ENCODE data around the gene FCHSD2.

FCHSD2 gene

GRCh38 chr11:73018856-73019255 lies 123.3 kb downstream of the FCHSD2 start:
- DNase-seq (ENCODE audit: extremely low spot score): no peak
- POLR2A ChIA-PET: no interaction called here
- TF ChIP-seq CTCF (IDR thresholded peaks at IDR 0.05; ENCODE audit: control extremely low read depth, extremely low read depth, low read depth, missing control alignments): no peak
- CTCF ChIA-PET: interaction anchor here (1.3 kb wide), 1 partner anchor 14 kb away, joined by 3 read pairs; no protein-coding TSS in a partner anchor

GRCh38 chr11:73017024-73017751 lies 124.9 kb downstream of the FCHSD2 start:
- CTCF ChIA-PET: interaction anchor here (0.9 to 1.3 kb wide), 3 partner anchors 30 to 286 kb away, joined by 3 to 4 read pairs (median 3); no protein-coding TSS in a partner anchor
- no peak for DNase-seq (ENCODE audit: extremely low spot score)
- POLR2A ChIA-PET: no interaction called here
- no peak for TF ChIP-seq CTCF (IDR thresholded peaks at IDR 0.05; ENCODE audit: control extremely low read depth, extremely low read depth, low read depth, missing control alignments)

- CTCF ChIA-PET: interaction anchor here (1.3 kb wide), 1 partner anchor 30 kb away, joined by 3 read pairs; no protein-coding TSS in a partner anchor
- no peak for DNase-seq (ENCODE audit: extremely low spot score)
- POLR2A ChIA-PET: no interaction called here
- no peak for TF ChIP-seq CTCF (IDR thresholded peaks at IDR 0.05; ENCODE audit: control extremely low read depth, extremely low read depth, low read depth, missing control alignments)
Observed at GRCh38 chr11:73013021-73013420, 129.1 kb downstream of the FCHSD2 start.

GRCh38 chr11:73012121-73012863 lies 129.8 kb downstream of the FCHSD2 start:
- ChIA-PET CTCF (interaction anchor here (1.3 kb wide), 1 partner anchor 29 kb away, joined by 3 read pairs; no protein-coding TSS in a partner anchor), POLR2A (no interaction called here)
- TF ChIP-seq CTCF (IDR thresholded peaks at IDR 0.05; ENCODE audit: control extremely low read depth, extremely low read depth, low read depth, missing control alignments): no peak
- DNase-seq (ENCODE audit: extremely low spot score): no peak

GRCh38 chr11:73011126-73011817 lies 130.8 kb downstream of the FCHSD2 start:
- CTCF ChIA-PET: interaction anchor here (1.5 kb wide), 1 partner anchor 14 kb away, joined by 3 read pairs; no protein-coding TSS in a partner anchor
- no peak for DNase-seq (ENCODE audit: extremely low spot score)
- no peak for TF ChIP-seq CTCF (IDR thresholded peaks at IDR 0.05; ENCODE audit: control extremely low read depth, extremely low read depth, low read depth, missing control alignments)
- POLR2A ChIA-PET: no interaction called here

GRCh38 chr11:73009972-73010371 lies 132.1 kb downstream of the FCHSD2 start:
- ChIA-PET POLR2A (no interaction called here), CTCF (interaction anchor here (1.1 to 1.5 kb wide), 2 partner anchors 15 to 132 kb away, joined by 3 read pairs; partner anchors contain the start of gene FCHSD2)
- no peak for DNase-seq (ENCODE audit: extremely low spot score)
- no peak for TF ChIP-seq CTCF (IDR thresholded peaks at IDR 0.05; ENCODE audit: control extremely low read depth, extremely low read depth, low read depth, missing control alignments)

Data from GM10248 (cell line).